Measurements from ENCODE around the gene KMT2D. TPM values are rescaled to one million over a fixed set of nuclear protein-coding genes. Genes with fewer than 3 reads are reported as not detected.

The KMT2D gene
- 14.7 TPM for total RNA-seq

GRCh38 chr12:49060237-49061156 is at the start of gene KMT2D:
Gene KMT2D, minus strand, starts transcription at chr12:49060794. Its CDS starts 5,470 bp downstream, at chr12:49055324.
- no peak for FAIRE-seq
- DNase-seq (ENCODE audit: low spot score in 2 of 2), result peak; percentile 91 to 95

- DNase-seq (ENCODE audit: low spot score in 2 of 2), result no peak
- FAIRE-seq, result no peak
These were observed 49.3 kb upstream of the KMT2D start for GRCh38 chr12:49109641-49110463.

GRCh38 chr12:49108958-49109404 is 48.4 kb upstream of the KMT2D start:
- DNase-seq (ENCODE audit: low spot score in 2 of 2) (no peak), FAIRE-seq (no peak)

- DNase-seq (ENCODE audit: low spot score in 2 of 2), result no peak
- FAIRE-seq, result no peak
These were observed 45.0 kb upstream of the KMT2D start for GRCh38 chr12:49105504-49106084.

GRCh38 chr12:49104822-49105221 is 44.2 kb upstream of the KMT2D start:
- FAIRE-seq, result no peak

GRCh38 chr12:49100380-49100779 is 39.8 kb upstream of the KMT2D start:
- DNase-seq (ENCODE audit: low spot score in 2 of 2) (no peak), FAIRE-seq (no peak)

More at GRCh38 chr12:49104822-49105221, 44.2 kb upstream of the KMT2D start:
- no peak for DNase-seq (ENCODE audit: low spot score in 2 of 2)

- DNase-seq (ENCODE audit: low spot score in 2 of 2) (no peak), FAIRE-seq (no peak)
These were observed 38.1 kb upstream of the KMT2D start for GRCh38 chr12:49098703-49099102.

GRCh38 chr12:49098035-49098451 is 37.4 kb upstream of the KMT2D start:
- FAIRE-seq (no peak), DNase-seq (ENCODE audit: low spot score in 2 of 2) (peak; percentile 48 to 64)

- FAIRE-seq, result no peak
- no peak for DNase-seq (ENCODE audit: low spot score in 2 of 2)
These were observed 36.8 kb upstream of the KMT2D start for GRCh38 chr12:49097381-49097780.

GRCh38 chr12:49094975-49095365 is 34.4 kb upstream of the KMT2D start:
- DNase-seq (ENCODE audit: low spot score in 2 of 2), result no peak
- no peak for FAIRE-seq

- FAIRE-seq, result no peak
- peak in 1 of 2 donors; percentile 47 for DNase-seq (ENCODE audit: low spot score in 2 of 2)
These were observed 33.8 kb upstream of the KMT2D start, which contains the start of gene DHH for GRCh38 chr12:49094160-49094974. Gene DHH, minus strand, starts transcription at chr12:49094801. Its CDS starts 289 bp downstream, at chr12:49094512.

GRCh38 chr12:49093792-49094159 is 33.2 kb upstream of the KMT2D start:
- no peak for FAIRE-seq
- DNase-seq (ENCODE audit: low spot score in 2 of 2), result peak in 1 of 2 donors; percentile 42

GRCh38 chr12:49092816-49093406 is 32.3 kb upstream of the KMT2D start:
- FAIRE-seq (no peak), DNase-seq (ENCODE audit: low spot score in 2 of 2) (no peak)

- peak; percentile 69 to 70 for DNase-seq (ENCODE audit: low spot score in 2 of 2)
- FAIRE-seq, result no peak
These were observed 31.7 kb upstream of the KMT2D start for GRCh38 chr12:49092086-49092815.

GRCh38 chr12:49091836-49092085 is 31.2 kb upstream of the KMT2D start:
- FAIRE-seq, result no peak
- no peak for DNase-seq (ENCODE audit: low spot score in 2 of 2)

- FAIRE-seq (no peak), DNase-seq (ENCODE audit: low spot score in 2 of 2) (no peak)
These were observed 30.7 kb upstream of the KMT2D start for GRCh38 chr12:49091056-49091835.

- FAIRE-seq, result no peak
- peak in 1 of 2 donors; percentile 44 for DNase-seq (ENCODE audit: low spot score in 2 of 2)
These were observed 29.5 kb upstream of the KMT2D start for GRCh38 chr12:49089821-49090773.

All from frontal cortex (tissue), 4 donors.